Measurements from ENCODE around the gene AGAP1.

AGAP1 gene

DNA sequence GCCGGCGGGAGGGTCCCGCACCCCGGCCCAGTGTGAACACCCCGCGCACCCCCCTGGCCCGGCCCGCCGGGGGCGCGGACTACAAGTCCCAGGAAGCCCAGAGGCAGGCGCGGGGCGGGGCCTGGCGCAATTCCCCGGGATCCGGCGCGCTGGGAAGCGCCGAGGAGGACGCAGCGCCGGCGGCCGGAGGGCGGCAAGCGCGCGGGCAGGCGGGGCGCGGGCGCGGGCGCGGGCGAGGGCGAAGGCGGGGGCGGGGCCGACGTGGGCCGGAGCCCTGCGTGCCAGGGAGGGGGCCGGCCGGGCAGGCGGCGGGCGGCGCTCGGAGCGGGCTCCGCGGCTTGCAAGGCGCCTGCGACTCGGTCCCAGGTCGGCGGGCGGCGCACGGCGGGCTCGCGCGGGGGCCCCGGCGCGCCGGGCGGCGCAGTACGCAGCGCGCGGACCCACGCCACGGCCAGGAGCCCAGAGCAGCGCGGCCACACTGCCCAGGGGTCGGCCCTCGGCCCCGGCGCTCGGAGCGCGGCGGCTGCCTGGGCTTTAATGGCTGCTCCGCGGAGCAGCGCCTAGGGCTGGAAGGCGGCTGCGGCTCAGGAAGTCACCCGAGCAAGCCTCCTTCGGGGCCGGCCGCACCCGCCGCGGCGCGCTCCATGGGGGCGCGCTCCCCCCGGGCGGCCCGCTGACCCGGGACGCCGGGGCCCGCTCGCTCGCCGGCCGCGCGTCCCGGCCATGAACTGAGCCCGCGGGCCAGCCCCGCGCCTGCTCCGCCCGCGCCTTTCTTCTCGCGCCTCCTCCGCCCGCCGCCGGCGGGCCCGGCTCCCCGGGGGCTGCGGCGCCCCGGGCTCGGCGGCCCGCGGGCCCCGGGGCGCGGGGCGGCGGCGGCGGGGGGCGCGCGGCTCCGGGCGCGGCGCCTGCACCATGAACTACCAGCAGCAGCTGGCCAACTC is at the start of gene AGAP1:
Gene AGAP1, plus strand, starts transcription at position 269 of the 941 bp plus-strand sequence.
- peak; percentile 84 to 86 (median 86) for DNase-seq

DNA sequence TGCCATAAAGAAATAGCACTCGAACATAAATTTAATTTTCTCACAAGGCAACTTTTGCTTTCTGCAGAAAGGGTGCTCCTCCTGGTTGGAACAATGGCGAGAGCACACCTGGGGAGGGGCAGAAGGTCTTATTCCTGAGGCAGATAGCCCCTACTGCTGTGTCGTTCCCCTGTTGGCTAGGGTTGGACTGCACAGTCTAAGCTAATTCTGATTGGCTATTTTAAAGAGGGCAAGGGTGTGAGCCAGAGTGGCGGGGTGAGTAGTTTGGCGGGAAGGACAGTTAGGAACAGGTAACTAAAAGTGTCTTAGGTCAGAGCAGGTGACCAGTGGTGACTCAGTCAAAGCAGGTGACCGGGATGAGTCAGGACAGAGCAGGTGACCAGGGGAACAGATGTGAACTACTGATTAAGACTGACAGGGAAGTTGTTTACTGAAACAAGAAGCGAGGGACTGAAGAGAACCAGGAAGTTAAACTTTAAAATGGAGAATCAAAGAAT is 49.7 kb upstream of the AGAP1 start:
- no peak for DNase-seq

DNA sequence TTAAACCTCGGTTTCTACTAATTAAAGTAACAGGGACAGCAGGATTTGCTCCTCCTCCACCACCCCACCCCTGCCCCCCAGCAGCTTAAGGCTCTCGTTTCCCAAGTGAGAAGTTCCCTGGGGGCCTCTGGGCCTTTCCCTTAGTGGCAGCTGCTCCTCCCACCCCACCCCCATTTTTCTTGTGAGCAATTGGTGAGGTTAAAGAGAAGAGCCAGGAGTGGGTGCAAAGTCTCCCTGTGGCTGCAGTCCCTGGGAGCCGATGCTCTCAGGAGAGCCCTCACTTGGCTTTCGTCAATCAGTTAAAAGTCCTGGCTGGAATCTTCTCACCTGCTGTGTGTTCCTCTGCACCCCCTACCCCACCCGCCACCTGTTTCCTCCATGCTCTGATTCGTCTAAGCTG is 48.7 kb upstream of the AGAP1 start:
- DNase-seq, result no peak

DNA sequence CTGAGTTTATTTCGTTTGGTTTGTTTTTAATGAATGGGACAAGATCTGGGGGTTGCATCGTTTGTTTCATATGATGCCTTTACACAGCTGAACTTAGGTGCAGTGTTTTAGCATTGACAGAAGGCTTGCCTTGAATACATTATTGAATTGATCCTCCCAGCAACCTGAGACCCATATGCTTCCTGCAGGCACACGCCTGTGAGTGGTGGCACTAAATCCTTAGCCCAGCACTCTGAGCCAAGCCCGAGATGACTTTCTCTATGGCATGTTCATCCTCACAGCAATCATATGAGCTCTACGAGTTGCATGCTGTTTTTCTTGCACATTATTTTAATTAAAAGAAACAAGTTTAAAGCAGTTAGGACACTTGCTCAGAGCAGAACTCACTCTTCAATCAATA is 47.8 kb upstream of the AGAP1 start:
- DNase-seq, result no peak

DNA sequence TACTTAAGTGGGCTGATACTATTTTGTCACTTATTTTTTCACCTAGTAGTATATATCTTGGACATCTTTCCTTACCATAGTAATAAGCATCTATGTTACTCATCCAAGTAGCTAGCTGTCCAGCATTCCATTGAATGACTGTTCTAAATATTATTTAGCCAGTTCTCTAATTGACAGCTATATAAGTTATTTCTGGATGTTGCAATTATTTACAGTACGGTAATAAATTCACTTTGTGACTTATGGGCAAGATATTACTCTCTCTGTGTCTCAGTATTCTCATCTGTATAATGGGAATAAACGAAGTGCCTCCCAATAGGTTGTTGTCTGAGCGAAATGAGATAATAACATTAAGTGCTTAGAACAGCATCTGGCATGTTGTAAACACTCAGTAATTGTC is 46.6 kb upstream of the AGAP1 start:
- DNase-seq, result no peak

DNA sequence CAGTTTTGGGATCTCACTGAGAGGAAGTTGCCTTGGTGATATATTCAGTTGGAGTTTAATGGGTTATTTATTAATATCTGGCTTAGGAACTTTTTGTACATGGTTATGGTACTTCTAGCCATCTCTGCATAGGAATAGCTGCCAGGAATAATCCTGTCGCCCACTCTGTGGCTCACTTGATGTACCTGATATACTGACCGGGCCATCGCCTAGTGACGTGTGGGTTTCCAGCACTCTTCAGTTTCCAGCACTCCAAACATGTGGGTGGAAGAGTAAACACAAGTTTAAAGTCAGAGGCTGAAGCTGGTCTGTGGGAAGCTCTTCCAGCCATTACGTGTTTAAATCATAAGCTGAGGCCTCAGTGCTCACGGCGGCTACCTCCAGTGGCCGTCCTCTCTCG is 44.3 kb upstream of the AGAP1 start:
- peak in 1 of 3 experiments; percentile 20 for DNase-seq

DNA sequence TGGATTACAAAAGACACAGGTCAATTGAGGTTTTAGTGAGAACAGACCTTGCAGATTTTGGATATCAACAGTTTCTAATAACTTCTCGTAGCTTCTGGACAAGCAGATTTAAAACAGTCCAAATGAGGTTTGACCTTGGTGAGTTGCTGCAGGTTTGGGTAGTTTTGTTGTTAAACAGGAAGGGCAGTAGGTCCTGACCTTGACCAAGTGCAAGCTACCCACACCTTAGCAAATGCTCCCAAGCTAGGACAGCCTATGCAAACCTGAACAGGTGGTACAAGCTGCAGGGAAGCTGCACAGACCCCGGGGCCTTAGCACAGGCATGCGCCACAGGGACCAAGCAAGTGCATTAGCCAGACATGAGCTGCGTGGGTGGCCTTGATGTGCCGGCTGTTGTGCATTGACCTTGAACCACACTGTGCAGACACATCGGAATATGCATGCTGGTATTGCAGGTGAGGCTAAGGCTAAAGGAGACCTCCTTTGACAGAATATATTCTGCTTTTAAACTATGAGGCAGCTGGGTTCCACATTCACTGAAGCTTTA is 40.2 kb upstream of the AGAP1 start:
- DNase-seq, result no peak

DNA sequence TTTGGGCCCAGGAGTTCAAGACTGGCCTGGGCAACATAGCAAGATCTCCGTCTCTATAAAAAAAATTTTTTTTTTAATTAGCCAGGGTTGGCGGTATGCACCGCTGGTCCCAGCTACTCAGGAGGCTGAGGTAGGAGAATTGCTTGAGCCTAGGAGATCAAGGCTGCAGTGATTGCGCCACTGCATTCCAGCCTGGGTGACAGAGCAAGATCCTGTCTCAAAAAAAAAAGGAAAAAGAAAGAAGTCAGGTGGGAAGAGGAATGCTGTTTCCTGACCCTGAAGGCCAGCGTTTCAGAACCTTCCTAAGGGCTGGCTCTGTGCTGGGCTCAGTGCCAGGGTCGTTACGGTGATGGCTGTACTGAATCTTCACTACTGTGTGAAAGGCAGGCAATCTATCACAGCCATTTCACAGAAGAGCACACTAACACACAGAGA is 35.0 kb upstream of the AGAP1 start:
- peak in 1 of 3 experiments; percentile 25 for DNase-seq

DNA sequence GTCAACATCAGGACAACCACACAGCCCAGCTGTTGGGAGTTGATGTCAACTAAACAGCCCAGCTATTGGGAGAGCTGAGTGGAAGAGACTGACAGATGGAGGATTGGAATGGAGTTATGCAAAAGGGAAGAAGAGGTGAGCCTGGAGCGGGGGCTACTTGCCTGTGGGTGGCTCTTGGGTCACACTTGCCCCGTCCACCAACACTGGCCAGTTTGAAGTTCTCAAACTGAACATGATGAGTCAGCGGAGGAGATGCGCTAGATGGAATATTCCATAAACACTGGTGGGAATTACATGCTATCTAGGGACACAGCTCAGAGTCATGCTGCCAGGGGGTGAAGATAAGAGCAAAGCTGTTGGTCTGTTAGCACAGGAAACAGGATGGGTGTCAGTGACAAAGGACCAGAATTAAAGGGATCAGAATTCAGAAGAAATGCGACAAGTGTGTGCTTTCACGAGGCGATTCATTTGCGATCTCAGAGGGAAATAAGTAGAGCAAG is 33.2 kb upstream of the AGAP1 start:
- no peak for DNase-seq

DNA sequence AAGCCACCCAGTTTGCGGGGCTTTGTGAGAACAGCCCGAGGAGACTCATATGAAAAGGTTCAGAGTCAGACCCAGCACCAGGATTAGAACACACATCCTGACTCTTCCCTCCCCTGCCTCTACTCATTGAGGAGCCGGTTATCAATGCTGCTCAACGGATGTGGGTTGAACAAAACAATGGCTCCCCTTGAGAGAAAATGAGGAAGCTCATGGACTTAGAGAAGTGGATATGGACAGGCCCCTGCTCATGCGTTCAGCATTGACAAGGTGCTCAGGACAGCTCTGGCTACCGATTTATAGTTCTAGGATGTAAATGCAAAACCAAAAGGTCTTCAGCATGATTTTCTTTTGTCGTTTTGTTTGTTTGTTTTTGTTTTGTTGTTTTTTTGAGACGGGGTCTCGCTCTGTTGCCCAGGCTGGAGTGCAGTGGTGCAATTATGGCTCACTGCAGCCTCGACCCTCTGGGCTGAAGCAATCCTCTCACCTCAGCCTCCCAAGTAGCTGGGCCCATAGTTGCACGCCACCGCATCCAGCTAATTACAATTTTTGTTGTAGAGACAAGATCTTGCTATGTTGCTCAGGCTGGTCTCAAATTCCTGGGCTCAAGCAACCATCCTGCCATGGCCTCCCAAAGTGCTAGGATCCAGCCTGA is 32.0 kb upstream of the AGAP1 start:
- no peak for DNase-seq

DNA sequence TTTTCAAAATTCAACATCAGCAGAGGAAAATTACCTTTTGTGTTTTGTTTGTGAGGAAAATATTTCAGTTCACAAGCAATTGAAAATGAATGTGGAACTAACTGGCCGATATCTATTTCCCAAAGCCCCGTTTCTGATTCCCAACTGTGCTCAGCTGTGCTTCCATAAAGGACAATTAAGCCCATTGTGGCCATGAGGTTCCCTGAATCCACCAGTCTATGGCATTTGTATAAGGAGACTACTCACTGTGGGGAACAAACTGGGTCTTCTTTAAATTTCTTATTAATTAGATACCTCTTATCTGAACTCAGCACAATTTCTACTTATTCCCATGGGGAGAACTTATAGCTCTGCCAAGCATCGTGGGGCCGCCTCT is 31.4 kb upstream of the AGAP1 start:
- no peak for DNase-seq

DNA sequence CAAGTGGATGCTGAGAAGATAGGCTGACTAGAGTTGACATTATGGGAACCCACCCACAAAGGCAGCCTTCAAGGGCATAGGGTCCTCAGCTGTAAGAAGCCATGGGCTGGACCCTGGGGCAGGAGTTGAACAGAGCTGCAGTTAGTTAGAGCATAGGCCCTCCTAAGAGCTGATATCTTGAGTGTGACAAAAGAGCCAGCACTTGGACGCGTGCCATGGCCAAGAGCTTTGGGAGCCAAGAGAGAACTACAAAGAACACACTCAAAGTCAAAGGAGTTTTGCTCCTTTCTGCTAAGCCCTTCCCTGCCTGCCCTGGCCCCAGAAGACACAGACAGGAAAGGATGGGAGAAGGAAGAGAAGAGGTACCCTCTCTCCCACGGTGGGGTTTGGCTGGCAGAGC is 29.9 kb upstream of the AGAP1 start:
- no peak for DNase-seq

DNA sequence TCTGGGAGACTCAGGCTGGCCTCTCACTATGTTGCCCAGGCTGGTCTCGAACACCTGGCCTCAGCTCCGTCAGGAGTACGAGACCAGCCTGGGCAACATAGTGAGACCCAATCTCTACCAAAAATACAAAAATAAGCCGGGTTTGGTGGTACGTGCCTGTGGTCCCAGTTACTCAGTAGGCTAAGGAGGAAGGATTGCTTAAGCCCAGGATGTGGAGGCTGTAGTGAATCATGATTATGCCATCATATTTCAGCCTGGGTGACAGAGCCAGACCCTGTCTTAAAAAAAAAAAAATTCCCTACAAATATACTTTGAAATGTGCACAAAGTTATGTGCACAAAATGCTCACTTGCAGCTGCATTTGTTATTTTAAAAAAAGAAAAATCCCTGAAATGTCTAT is 26.3 kb upstream of the AGAP1 start:
- no peak for DNase-seq

DNA sequence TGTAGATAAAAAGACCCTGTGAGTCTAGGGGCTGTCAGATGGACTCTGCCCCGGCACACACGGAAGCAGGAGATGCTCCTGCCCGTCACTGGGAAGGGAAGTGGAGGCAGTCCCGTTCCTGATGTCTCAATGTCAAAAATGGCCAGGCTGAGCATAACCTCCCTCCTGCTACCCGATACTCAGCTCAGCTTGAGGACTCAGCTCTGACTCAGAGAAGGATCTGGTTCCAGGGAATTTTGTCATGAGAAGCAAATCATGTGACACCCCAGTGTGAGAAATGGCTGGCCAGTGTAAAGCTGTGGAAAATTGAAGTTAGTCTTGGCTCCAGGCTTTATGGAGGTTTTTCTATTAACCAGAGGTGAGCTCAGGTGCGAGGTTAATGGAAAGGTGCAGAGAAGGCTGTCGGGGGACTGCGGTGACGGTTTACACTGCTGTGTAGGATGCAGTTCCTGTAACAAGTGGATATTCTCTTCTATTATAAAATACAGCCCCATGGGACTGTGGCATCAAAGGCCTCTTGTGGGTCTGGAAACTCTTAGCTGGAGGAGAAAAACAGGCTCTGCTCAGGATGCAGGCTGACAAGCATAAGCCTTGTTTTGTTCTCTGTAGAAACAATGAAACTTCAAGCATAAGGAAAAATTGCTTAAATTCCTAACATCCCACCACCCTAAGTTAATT is 24.7 kb upstream of the AGAP1 start:
- DNase-seq, result peak in 2 of 3 experiments; percentile 19 to 52

DNA sequence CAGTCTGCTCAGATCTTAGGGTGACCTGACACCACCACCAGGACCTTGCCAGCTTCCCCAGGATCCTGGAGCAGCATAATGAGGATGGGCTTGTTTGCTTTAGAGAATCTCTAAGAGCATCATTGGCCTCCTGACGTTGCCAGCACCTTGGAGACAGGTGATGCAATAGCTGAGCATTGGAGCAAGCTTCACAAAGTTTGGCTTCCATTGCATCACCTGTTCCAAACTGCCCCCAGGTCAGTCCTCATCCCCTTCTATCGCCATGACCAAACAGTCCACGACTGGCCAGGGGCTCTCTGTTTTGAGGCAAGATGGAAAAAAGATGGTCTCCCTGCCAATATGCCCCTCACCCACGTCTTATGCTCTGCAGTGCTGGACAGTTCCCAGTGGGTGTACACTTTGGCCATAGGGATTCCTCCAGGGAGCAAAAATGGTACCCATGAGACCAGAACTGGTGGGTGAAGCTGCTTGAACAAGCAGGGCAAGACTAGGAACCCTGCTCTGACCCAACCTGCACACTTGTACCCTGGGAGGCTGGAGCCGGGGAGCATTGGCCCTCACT is 22.6 kb upstream of the AGAP1 start:
- DNase-seq, result no peak

DNA sequence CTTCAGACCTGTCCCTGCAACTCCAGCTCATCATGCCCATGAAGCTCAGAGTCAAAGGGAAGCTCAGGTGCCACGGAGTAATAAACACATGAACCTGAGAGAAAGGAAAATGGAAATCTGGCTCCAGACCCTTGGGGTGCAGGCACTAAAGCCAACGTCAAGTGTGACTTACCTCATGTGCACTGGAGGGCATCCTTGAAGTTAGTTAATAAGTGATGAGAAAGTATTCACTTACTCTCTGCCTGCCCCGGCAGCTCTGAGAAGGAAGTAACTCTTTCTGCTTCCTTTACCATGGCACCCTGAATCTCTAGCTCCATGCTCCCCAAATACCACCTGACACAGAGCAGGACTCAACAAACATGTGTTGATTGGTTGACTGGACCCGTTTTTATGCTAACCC is 21.4 kb upstream of the AGAP1 start:
- DNase-seq, result no peak

DNA sequence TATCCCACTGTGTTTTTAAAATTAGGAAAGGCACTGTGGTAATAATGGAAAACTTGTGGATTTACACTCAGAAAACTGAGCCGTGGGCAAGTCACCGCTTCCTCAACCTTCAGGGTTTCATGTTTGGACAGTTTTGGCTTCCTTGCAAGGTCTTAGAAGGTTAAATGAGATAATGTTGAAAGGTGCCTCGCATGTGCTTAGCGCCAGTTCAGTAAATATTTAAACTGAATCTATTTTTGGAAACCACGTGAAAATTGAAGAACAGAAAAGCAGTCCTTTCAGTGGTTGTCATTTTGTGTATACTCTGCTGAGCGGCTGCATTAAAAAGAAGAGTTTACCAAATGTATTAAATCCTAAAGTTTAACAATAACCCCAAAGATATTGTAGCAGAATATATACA is 15.2 kb upstream of the AGAP1 start:
- no peak for DNase-seq

DNA sequence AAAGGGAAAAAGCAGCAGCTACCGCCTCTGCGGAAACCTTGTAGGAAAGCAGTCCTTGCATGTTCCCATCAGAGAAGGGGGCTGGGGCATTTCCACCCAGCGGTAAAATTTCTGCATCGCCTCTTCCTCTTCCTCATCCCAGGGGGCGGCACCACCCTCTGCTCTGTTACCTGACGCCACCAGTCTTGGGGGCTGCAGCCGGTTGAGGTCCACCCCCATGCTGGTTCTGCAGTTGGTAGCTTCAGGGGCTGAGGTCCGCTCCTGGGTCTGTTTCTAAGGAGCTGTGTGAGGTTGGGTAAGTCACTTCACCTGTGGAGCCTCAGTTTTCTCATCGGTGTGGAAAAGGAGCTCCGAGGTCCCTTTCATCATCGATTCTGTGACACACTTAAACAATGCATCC is 14.2 kb upstream of the AGAP1 start:
- no peak for DNase-seq

DNA sequence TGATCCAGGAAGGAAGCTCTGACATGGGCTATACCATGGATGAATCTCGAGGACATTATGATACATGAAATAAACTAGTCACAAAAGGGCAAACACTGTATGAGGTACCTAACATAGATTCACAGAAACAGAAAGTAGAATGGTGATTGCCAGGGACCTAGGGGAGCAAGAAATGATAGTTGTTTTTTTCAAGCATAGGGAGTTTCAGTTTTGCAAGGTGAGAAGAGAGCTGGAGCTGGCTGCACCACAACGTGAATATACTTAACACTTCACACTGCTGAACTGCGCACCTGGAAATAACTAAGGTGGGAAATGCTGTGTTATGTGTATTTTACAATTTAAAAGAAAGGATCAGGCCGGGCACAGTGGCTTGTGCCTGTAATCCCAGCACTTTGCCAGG is 13.2 kb upstream of the AGAP1 start:
- DNase-seq, result no peak

DNA sequence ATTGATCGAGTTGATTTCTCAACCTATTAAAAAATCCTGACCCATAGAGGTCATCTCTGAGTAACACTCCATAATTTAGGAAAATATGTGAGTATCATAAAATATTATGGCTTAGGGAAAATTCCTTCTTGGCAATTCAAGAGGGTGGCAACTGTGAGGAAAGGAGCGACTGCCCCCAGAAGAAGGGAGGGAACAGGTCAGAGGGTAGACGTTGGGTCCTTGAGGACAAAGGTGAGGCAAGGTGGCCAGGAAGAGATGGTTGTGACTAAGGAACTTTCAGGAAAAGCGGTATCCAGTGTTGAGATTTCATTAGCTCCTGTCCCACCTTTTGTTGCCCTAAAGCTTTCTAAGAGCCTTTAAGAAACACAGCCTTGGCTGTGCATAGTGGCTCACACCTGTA is 10.5 kb upstream of the AGAP1 start:
- no peak for DNase-seq

DNA sequence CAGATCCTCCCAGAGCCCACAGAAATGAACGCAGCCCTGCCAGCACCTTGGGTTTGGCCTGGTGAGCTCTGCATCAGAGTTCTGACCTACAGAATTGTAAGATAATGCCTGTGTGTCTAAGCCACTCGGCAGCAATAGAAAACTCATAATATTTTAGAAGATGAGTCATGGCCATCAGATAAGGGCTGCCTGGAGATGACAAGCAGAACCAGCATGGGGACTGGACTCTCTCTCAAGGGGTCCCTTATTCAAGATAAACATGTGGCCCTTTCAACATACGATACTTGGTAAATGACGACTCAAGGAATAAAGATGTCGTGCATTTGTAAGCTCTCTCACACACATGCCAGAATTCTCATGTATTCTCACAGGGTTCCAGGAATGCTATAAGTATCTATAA is 8.5 kb upstream of the AGAP1 start:
- DNase-seq, result no peak

DNA sequence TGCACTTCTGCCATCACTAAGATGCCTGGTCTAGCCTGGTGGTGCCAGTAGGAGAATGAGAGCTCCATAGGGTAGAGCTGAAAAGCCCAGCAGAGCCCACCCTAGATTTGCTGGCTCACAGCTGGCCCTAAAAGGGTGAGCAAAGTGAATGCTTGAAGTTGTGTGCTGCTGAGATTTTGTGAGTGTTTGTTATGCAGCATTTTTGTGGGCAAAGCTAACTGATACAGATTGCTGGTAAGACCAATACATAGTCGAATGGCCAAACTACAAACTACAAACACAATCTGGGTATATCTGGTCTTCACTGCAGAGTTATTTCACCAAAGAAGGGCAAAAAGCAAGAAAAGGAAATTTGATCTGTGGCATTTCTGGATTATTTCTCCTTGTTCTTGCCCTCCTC is 7.1 kb upstream of the AGAP1 start:
- DNase-seq, result no peak

DNA sequence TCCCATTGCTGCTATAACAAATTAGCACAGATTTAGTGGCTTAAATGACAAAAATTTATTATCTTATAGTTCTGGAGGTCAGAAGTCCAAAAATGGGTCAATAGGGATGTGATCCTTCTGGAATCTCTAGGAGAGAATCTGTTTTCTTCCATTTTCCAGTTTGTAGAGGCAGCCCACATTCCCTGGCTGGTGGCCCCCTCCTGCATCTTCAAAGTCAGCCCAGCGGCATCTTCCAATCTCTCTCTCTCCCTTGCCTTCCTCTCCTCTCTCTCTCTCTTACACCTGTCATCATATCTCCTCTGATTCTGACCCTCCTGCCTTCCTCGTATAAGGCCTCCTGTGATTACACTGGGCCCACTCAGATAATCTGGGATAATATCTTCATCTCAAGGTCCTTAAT is 3.9 kb upstream of the AGAP1 start:
- no peak for DNase-seq
